Neuronal stem cell (in vitro differentiated cells): Measurements from ENCODE around the gene TRDN.

Experiments
- DNase-seq: peaks from one replicate; pipeline ENCODE4 v3.0.0-alpha.2; 2013; ENCODE audit warnings: low spot score
- H2AFZ ChIP-seq: one replicate; pipeline ENCODE4 v1.6.1; 2013; ENCODE audit warnings: mild to moderate bottlenecking, low read length, inconsistent platforms
- H2AK5ac ChIP-seq: 2 replicates; pipeline ENCODE4 v1.6.1; 2013; ENCODE audit warnings: low read depth, mild to moderate bottlenecking, inconsistent platforms, low read length, moderate library complexity, mixed read lengths
- H2BK120ac ChIP-seq: 2 replicates; pipeline ENCODE4 v1.6.1; 2013; ENCODE audit warnings: low read depth, mild to moderate bottlenecking, inconsistent platforms, low read length, moderate library complexity, mixed read lengths
- H2BK12ac ChIP-seq: one replicate; pipeline ENCODE4 v1.6.1; 2013; ENCODE audit warnings: low read length, inconsistent platforms
- H2BK15ac ChIP-seq: 2 replicates; pipeline ENCODE4 v1.6.1; 2013; ENCODE audit warnings: mild to moderate bottlenecking, low read length, inconsistent platforms, mixed read lengths
- H2BK5ac ChIP-seq: one replicate; pipeline ENCODE4 v1.6.1; 2013; ENCODE audit warnings: inconsistent platforms, mild to moderate bottlenecking, low read length, moderate library complexity
- H3K14ac ChIP-seq: one replicate; pipeline ENCODE4 v1.6.1; 2013; ENCODE audit warnings: low read length, inconsistent platforms
- H3K18ac ChIP-seq: 2 replicates; pipeline ENCODE4 v1.6.1; 2013; ENCODE audit warnings: low read length, inconsistent platforms
- H3K23ac ChIP-seq: 2 replicates; pipeline ENCODE4 v1.6.1; 2013; ENCODE audit warnings: low read depth, mild to moderate bottlenecking, mixed read lengths, low read length, inconsistent platforms; ENCODE audit not compliant: poor library complexity
- H3K27ac ChIP-seq: replicated peaks from 3 replicates; pipeline ENCODE4 v1.5.1; 2013; ENCODE audit warnings: low read length, inconsistent platforms
- H3K27me3 ChIP-seq, 3 experiments: 2 replicates each; pipeline ENCODE4 v1.6.1; 2013; ENCODE audit warnings: low read length in 3 of 3, mild to moderate bottlenecking in 2 of 3, inconsistent platforms in 1 of 3, low read depth in 1 of 3, mixed read lengths in 1 of 3, moderate library complexity in 1 of 3; ENCODE audit not compliant: control insufficient read depth in 3 of 3, insufficient read depth in 3 of 3
- H3K36me3 ChIP-seq, 2 donors: replicated peaks in 1 of 2; 2 replicates each; pipeline ENCODE4 v1.6.1; 2013; ENCODE audit warnings: low read length in 2 of 2; ENCODE audit not compliant: control insufficient read depth in 2 of 2, insufficient read depth in 2 of 2
- H3K4ac ChIP-seq: 2 replicates; pipeline ENCODE4 v1.6.1; 2013; ENCODE audit warnings: inconsistent platforms, mild to moderate bottlenecking, low read length, moderate library complexity
- H3K4me1 ChIP-seq, 2 donors: 1 replicate in 1 of 2; 2 replicates in 1 of 2; pipeline ENCODE4 v1.6.1; 2013; ENCODE audit warnings: low read length in 2 of 2, low read depth in 1 of 2; ENCODE audit not compliant: control insufficient read depth in 2 of 2, insufficient read depth in 1 of 2
- H3K4me2 ChIP-seq: one replicate; pipeline ENCODE4 v1.6.1; 2013; ENCODE audit warnings: mild to moderate bottlenecking, low read length, inconsistent platforms; ENCODE audit not compliant: insufficient read depth, poor library complexity, severe bottlenecking
- H3K4me3 ChIP-seq, 2 donors: 2 replicates each; pipeline ENCODE4 v1.5.1; 2013; ENCODE audit warnings: low read length in 2 of 2, mild to moderate bottlenecking in 2 of 2, inconsistent platforms in 1 of 2, moderate library complexity in 1 of 2
- H3K79me1 ChIP-seq: one replicate; pipeline ENCODE4 v1.6.1; 2013; ENCODE audit warnings: low read depth, mild to moderate bottlenecking, inconsistent platforms, low read length, moderate library complexity
- H3K9ac ChIP-seq: one replicate; pipeline ENCODE4 v1.6.1; 2013; ENCODE audit warnings: mild to moderate bottlenecking, low read depth, low read length, inconsistent platforms; ENCODE audit not compliant: poor library complexity
- H3K9me3 ChIP-seq, 2 donors: replicated peaks in 1 of 2; 2 replicates each; pipeline versions ENCODE3 to v1.6.1; 2013; ENCODE audit warnings: low read length in 2 of 2, mild to moderate bottlenecking in 2 of 2, inconsistent platforms in 1 of 2, low read depth in 1 of 2, mixed read lengths in 1 of 2, moderate library complexity in 1 of 2; ENCODE audit not compliant: control insufficient read depth in 2 of 2, insufficient read depth in 1 of 2
- H4K8ac ChIP-seq: one replicate; pipeline ENCODE4 v1.6.1; 2013; ENCODE audit warnings: low read depth, mild to moderate bottlenecking, inconsistent platforms, low read length, moderate library complexity
- H4K91ac ChIP-seq: one replicate; pipeline ENCODE4 v1.6.1; 2013; ENCODE audit warnings: low read length, low read depth, mild to moderate bottlenecking, inconsistent platforms; ENCODE audit not compliant: poor library complexity
- WGBS, 2 donors: extraction: QIAGEN DNeasy Blood & Tissue Kit; methylation state at CpG; one replicate each; pipeline ENCODE4 v1.1.7; 2013; ENCODE audit warnings: missing lambda C conversion rate in 2 of 2, mixed read lengths in 1 of 2; ENCODE audit not compliant: insufficient read length in 2 of 2, insufficient replicate concordance in 1 of 2; ENCODE audit errors: extremely low coverage in 2 of 2; 5-methylcytosine and 5-hydroxymethylcytosine counted together

The TRDN gene

GRCh38 chr6:123668965-123669591 lies 32.3 kb upstream of the TRDN start:
- Histone ChIP-seq H2BK15ac (no peak overlapping the region), H2AK5ac (no peak overlapping the region), H3K23ac (no peak overlapping the region), H3K4me2 (no peak overlapping the region), H2BK120ac (no peak overlapping the region), H3K18ac (no peak overlapping the region), H2BK12ac (no peak overlapping the region), H3K36me3 (no peaks in the 10 kb centered on the region), H3K9me3 (peaks cover 0 to 3% of the 10 kb centered on the region in 2 donors), H3K27me3 (no peaks in the 10 kb centered on the region), H3K4me1 (peaks cover 0 to 9% of the 10 kb centered on the region in 2 donors), H4K8ac (no peak overlapping the region), H3K4me3 (no peak overlapping the region), H3K27ac (no peak overlapping the region), H2BK5ac (no peak overlapping the region), H3K9ac (no peak overlapping the region), H3K14ac (no peak overlapping the region), H4K91ac (no peak overlapping the region), H3K4ac (no peak overlapping the region), H3K79me1 (no peaks in the 10 kb centered on the region), H2AFZ (peak overlapping the region; percentile 69)
- WGBS, 2 donors: no CpG with 5 or more reads among the region's 3 CpGs
- DNase-seq: no peak

GRCh38 chr6:123668063-123668462 lies 31.3 kb upstream of the TRDN start:
- Histone ChIP-seq H2BK15ac (no peak overlapping the region), H3K9ac (no peak overlapping the region), H3K27ac (no peak overlapping the region), H3K4me3 (no peak overlapping the region), H3K4me1 (peaks cover 0 to 9% of the 10 kb centered on the region in 2 donors), H3K23ac (no peak overlapping the region), H2BK120ac (no peak overlapping the region), H4K91ac (no peak overlapping the region), H3K4ac (no peak overlapping the region), H2AFZ (peak overlapping the region; percentile 28), H3K79me1 (no peaks in the 10 kb centered on the region), H2BK12ac (no peak overlapping the region), H3K4me2 (no peak overlapping the region), H4K8ac (no peak overlapping the region), H3K27me3 (no peaks in the 10 kb centered on the region), H2AK5ac (no peak overlapping the region), H2BK5ac (no peak overlapping the region), H3K18ac (no peak overlapping the region), H3K9me3 (peaks cover 0 to 3% of the 10 kb centered on the region in 2 donors), H3K14ac (no peak overlapping the region), H3K36me3 (no peaks in the 10 kb centered on the region)
- no CpG with 5 or more reads among the region's 6 CpGs for WGBS, 2 donors
- no peak for DNase-seq

- no peak overlapping the region for H3K18ac ChIP-seq
- H3K4ac ChIP-seq: no peak overlapping the region
- no peak overlapping the region for H4K8ac ChIP-seq
- H2BK12ac ChIP-seq: no peak overlapping the region
- H3K36me3 ChIP-seq: no peaks in the 10 kb centered on the region
- no peak overlapping the region for H2BK15ac ChIP-seq
- H3K4me3 ChIP-seq: no peak overlapping the region
- H2AK5ac ChIP-seq: no peak overlapping the region
- H3K4me1 ChIP-seq: peaks cover 0 to 2% of the 10 kb centered on the region in 2 donors
- H2AFZ ChIP-seq: no peak overlapping the region
- H3K27me3 ChIP-seq: no peaks in the 10 kb centered on the region
- no peak overlapping the region for H3K23ac ChIP-seq
- DNase-seq: no peak
- H3K9ac ChIP-seq: no peak overlapping the region
- no peak overlapping the region for H4K91ac ChIP-seq
- no peaks in the 10 kb centered on the region for H3K79me1 ChIP-seq
- H3K27ac ChIP-seq: no peak overlapping the region
- no peak overlapping the region for H3K4me2 ChIP-seq
- H2BK5ac ChIP-seq: no peak overlapping the region
- no peak overlapping the region for H3K14ac ChIP-seq
- no peak overlapping the region for H2BK120ac ChIP-seq
- peaks cover 0 to 5% of the 10 kb centered on the region in 2 donors for H3K9me3 ChIP-seq
Observed at GRCh38 chr6:123663436-123663835, 26.7 kb upstream of the TRDN start.

- Histone ChIP-seq H2AK5ac (no peak overlapping the region), H3K4me2 (no peak overlapping the region), H3K27me3 (no peaks in the 10 kb centered on the region), H3K18ac (no peak overlapping the region), H3K4me3 (no peak overlapping the region), H2AFZ (no peak overlapping the region), H3K79me1 (no peaks in the 10 kb centered on the region), H4K91ac (no peak overlapping the region), H3K14ac (no peak overlapping the region), H3K36me3 (no peaks in the 10 kb centered on the region), H2BK5ac (no peak overlapping the region), H3K4ac (no peak overlapping the region), H3K9me3 (peaks cover 0 to 5% of the 10 kb centered on the region in 2 donors), H3K9ac (no peak overlapping the region), H2BK120ac (no peak overlapping the region), H4K8ac (no peak overlapping the region), H2BK15ac (no peak overlapping the region), H3K4me1 (no peaks in the 10 kb centered on the region), H2BK12ac (no peak overlapping the region), H3K27ac (no peak overlapping the region), H3K23ac (no peak overlapping the region)
- no CpG with 5 or more reads among the region's 3 CpGs for WGBS, 2 donors
- DNase-seq: no peak
Observed at GRCh38 chr6:123662757-123663156, 26.0 kb upstream of the TRDN start.
